PFSK-1 (cell line): ENCODE data around the gene THSD4.

Experiments
- FOXP2 ChIP-seq: optimal IDR thresholded peaks from 2 replicates; pipeline ENCODE3; 2011; ENCODE audit warnings: borderline replicate concordance, control low read depth, inconsistent platforms; ENCODE audit not compliant: insufficient read depth; ENCODE audit errors: extremely low read length, extremely low read depth
- POLR2AphosphoS5 ChIP-seq: IDR thresholded peaks from 2 replicates; pipeline ENCODE4 v1.6.1; 2012; ENCODE audit warnings: low read depth, mild to moderate bottlenecking, control low read depth, low read length, moderate library complexity
- SIN3A ChIP-seq: IDR thresholded peaks from 2 replicates; pipeline ENCODE4 v1.6.1; 2012; ENCODE audit warnings: mild to moderate bottlenecking, low read length, moderate library complexity, borderline replicate concordance; ENCODE audit not compliant: insufficient read depth
- TAF1 ChIP-seq: IDR thresholded peaks from 2 replicates; pipeline ENCODE4 v1.6.1; 2012; ENCODE audit warnings: low read length, control low read depth, borderline replicate concordance; ENCODE audit not compliant: insufficient read depth
- TF ChIP-seq, protein P1 (sequence below), 2 experiments: IDR thresholded peaks; 2 replicates each; pipeline versions ENCODE4 v1.6.1 to v1.8.0; 2011 to 2012; ENCODE audit warnings: low read depth in 2 of 2, low read length in 2 of 2, control low read depth in 1 of 2, inconsistent platforms in 1 of 2, mild to moderate bottlenecking in 1 of 2, moderate library complexity in 1 of 2; ENCODE audit not compliant: insufficient read depth in 1 of 2

The THSD4 gene

DNA sequence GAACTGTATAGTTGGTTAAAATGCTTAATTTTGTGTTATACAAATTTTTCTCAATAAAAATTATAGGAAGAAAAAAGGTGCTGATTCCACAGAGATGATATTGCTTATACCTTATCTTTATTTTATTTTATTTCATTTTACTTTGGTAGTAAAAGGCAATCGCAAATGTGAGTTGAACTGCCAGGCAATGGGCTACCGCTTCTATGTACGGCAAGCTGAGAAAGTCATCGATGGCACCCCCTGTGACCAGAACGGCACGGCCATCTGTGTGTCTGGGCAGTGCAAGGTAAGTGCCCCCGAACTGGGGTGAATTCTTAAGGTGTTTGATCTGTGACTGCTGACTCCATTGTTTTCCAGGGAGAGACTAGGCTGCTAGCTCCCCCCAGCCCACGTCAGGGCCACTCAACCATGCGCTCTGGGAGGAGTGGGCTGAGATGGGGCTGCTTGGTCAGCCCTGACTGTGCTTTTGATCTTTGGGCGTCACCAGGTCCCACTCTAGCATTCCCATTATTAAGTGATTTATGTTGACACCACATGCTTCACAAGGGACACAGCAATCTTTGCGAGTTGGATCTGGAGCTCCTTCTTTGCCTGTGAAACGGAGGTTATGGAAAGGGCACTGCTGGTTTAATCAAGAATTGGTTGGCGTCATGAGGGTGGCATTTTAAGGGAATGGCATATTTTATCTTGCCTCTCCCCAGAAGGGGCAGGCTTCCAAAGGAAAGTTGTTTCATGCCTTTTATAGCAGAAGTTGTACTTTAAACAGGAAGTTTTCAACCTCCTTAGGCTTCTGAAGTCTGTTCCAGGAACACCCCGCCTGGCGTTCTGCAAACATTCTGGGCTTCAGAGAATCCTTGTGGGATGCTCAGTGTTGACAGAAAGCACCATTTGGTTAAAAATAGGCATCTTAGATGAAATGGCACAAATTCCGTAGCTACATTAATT lies 296.5 kb downstream of the THSD4 start:
- TF ChIP-seq FOXP2 (no peak), SIN3A (no peak), TAF1 (no peak), POLR2AphosphoS5 (no peak)
- TF ChIP-seq, protein P1, sequence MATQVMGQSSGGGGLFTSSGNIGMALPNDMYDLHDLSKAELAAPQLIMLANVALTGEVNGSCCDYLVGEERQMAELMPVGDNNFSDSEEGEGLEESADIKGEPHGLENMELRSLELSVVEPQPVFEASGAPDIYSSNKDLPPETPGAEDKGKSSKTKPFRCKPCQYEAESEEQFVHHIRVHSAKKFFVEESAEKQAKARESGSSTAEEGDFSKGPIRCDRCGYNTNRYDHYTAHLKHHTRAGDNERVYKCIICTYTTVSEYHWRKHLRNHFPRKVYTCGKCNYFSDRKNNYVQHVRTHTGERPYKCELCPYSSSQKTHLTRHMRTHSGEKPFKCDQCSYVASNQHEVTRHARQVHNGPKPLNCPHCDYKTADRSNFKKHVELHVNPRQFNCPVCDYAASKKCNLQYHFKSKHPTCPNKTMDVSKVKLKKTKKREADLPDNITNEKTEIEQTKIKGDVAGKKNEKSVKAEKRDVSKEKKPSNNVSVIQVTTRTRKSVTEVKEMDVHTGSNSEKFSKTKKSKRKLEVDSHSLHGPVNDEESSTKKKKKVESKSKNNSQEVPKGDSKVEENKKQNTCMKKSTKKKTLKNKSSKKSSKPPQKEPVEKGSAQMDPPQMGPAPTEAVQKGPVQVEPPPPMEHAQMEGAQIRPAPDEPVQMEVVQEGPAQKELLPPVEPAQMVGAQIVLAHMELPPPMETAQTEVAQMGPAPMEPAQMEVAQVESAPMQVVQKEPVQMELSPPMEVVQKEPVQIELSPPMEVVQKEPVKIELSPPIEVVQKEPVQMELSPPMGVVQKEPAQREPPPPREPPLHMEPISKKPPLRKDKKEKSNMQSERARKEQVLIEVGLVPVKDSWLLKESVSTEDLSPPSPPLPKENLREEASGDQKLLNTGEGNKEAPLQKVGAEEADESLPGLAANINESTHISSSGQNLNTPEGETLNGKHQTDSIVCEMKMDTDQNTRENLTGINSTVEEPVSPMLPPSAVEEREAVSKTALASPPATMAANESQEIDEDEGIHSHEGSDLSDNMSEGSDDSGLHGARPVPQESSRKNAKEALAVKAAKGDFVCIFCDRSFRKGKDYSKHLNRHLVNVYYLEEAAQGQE (IDR thresholded peaks at IDR 0.05; ENCODE audit: insufficient read depth in 1 of 2, low read depth in 2 of 2, low read length in 2 of 2) = no peak

- TF ChIP-seq FOXP2 = no peak
These were observed 298.1 kb downstream of the THSD4 start for GRCh38 chr15:71413419-71413818.

DNA sequence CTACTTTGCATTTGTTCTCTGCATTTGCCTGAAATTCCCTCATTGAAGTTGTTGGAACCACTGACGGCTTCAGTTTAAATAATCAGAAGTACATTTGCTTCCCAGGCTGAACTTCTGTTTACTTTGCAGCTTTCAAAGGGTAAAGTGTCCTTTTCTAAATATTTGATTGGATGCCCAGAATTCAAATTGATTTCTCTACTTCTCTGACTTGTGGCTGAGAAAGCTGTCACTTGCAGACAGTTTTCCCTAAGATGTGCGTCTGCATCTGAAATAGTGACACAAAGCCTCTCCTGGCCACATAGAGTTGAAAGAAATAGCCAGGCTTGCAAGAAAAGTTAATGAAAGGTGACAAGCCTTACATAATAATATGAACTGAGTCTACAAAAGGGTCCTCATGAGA lies 299.6 kb downstream of the THSD4 start:
- TF ChIP-seq TAF1 (no peak), SIN3A (no peak), FOXP2 (no peak), POLR2AphosphoS5 (no peak)
- TF ChIP-seq, protein P1 (IDR thresholded peaks at IDR 0.05; ENCODE audit: insufficient read depth in 1 of 2, low read depth in 2 of 2, low read length in 2 of 2) = no peak

GRCh38 chr15:71422530-71423259 lies 307.4 kb downstream of the THSD4 start:
- TF ChIP-seq, protein P1 (IDR thresholded peaks at IDR 0.05; ENCODE audit: insufficient read depth in 1 of 2, low read depth in 2 of 2, low read length in 2 of 2) = no peak
- TF ChIP-seq FOXP2 = no peak
- no peak for TF ChIP-seq POLR2AphosphoS5
- TF ChIP-seq SIN3A = no peak
- no peak for TF ChIP-seq TAF1

DNA sequence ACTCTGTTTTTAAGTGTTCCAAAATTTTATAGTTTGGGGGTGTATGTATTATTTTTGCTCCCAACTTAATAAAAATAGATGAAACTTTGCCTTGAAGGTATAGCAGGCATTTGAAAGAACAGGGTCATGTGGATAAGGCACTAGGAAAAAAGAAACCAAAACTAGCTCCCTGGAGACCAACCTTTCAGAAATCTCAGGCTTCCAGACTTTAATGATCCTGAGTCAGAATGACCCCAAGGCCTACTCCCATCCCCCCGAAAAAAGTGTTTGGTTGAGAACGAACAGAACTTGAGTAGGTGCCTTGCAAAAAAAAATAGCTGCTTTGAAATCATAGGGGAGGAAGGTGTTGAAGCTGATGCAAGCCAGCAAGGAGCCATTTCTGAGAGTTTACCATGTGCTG lies 309.5 kb downstream of the THSD4 start:
- TF ChIP-seq, protein P1 (IDR thresholded peaks at IDR 0.05; ENCODE audit: insufficient read depth in 1 of 2, low read depth in 2 of 2, low read length in 2 of 2) = no peak
- TF ChIP-seq SIN3A (no peak), TAF1 (no peak), POLR2AphosphoS5 (no peak), FOXP2 (no peak)
